ENCODE measurements around the gene NDUFC1. TPM values are rescaled to one million over a fixed set of nuclear protein-coding genes. Genes with fewer than 3 reads are reported as not detected.
A peak's percentile ranks its signal among the peaks of the same experiment; 100 is the strongest.
"Not testable (repeated sequence)": the region's sequence is repeated elsewhere in the genome, so short reads cannot be mapped to it uniquely, and the experiment has no call there.

Gene NDUFC1
- total RNA-seq: 100 to 1,000 TPM; 167 to 217 (median 192) TPM
- polyA plus RNA-seq: 382 TPM
- long read RNA-seq, donor 1, transcript NDUFC1-206 (5 exons, 809 nt): minor isoform, 7 of 213 reads
- long read RNA-seq, donor 1, transcript NDUFC1-209 (5 exons, 1,198 nt): major isoform, 63 of 213 reads
- long read RNA-seq, donor 1, partial matches to known transcripts: 130 of 213 reads
- long read RNA-seq, donor 1, other reads (novel, unspliced or antisense): 10 of 213 reads
- long read RNA-seq, donor 2, transcript NDUFC1-209 (5 exons, 1,198 nt): major isoform, 31 of 190 reads
- long read RNA-seq, donor 2, partial matches to known transcripts: 146 of 190 reads
- long read RNA-seq, donor 2, other reads (novel, unspliced or antisense): 7 of 190 reads
- long read RNA-seq, donor 3, transcript NDUFC1-209 (5 exons, 1,198 nt): major isoform, 72 of 136 reads
- long read RNA-seq, donor 3, transcript NDUFC1-211 (6 exons, 1,257 nt): minor isoform, 10 of 136 reads
- long read RNA-seq, donor 3, partial matches to known transcripts: 34 of 136 reads
- long read RNA-seq, donor 3, other reads (novel, unspliced or antisense): 14 of 136 reads
- long read RNA-seq, donor 4, transcript NDUFC1-209 (5 exons, 1,198 nt): major isoform, 35 of 114 reads
- long read RNA-seq, donor 4, partial matches to known transcripts: 66 of 114 reads
- long read RNA-seq, donor 4, other reads (novel, unspliced or antisense): 10 of 114 reads

DNA sequence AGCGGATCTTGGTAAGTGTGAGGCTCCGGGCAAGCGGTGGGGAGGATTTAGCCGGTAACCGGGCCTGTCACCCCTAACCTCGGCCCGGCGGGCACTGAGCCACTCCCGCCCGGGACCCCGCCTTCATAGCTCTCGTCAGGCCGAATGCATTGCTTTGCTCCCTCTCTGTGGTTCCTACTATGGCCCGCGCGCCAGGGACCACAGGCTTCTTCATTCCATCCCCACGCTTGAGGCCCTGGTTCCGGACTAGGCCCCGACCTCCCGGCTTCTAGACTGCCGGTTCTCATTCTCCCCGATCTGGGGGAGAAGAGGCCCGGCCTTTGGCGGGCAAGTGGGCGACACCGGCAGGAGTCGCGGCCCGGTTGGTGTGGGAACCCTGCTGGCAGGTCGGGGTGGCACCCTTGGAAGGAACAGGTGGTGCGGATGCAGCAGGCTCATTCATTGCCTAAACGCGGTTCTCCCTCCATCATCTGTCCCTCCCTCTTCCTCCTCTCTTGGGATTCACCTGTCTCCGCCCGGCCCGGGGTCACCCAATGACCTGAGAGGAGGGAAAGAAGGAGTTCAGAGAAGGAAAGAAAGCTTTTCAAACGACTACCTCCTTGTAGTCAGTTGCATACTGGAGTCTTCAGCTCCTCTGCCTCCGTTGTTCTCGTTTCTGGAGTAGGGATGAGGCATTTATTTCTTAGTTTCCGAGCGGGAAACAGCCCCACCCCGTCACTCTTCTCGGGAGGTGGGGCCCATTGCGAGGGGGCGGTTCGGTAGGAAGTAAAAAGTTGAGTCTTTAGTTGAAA lies at the start of gene NDUFC1:
Gene NDUFC1 (minus strand): TSS at position 657 of the 791 bp plus-strand sequence. CDS start 6,679 bp downstream, outside the sequence.
- H3K4me1 ChIP-seq (ENCODE audit: control insufficient read depth, insufficient read depth, low read length): no peaks in the 10 kb centered on the region

DNA sequence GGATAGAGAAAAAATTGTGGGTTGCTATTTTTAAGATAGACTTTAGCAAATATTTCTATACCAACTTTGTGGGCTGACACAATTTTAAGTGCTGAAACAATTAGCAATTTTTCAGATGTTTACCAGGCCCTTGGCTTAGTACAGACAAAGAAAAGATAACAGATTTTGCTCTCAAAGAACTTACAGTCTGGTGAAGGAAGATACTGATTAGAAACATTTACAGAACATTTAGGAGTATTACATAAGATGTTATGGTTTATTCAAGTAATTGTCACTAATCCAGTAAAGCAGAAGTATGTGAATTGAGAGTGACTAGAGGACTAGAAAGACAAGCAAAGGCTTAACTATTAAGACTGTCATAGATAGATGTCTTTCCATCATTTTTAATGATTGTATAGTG lies 35.3 kb upstream of the NDUFC1 start:
- intact Hi-C loops (cut with DNase I): no loop called here
- Histone ChIP-seq H3K27ac (ENCODE audit: low read length) (no peak overlapping the region), H3K27me3 (ENCODE audit: control insufficient read depth, insufficient read depth) (no peaks in the 10 kb centered on the region), H3K9me3 (ENCODE audit: control insufficient read depth, low read length) (no peaks in the 10 kb centered on the region), H3K4me3 (ENCODE audit: low read length) (no peak overlapping the region), H3K4me1 (ENCODE audit: control insufficient read depth, insufficient read depth, low read length) (no peaks in the 10 kb centered on the region)
- DNase-seq: no peak
- no peak for ATAC-seq

More for the DNA sequence above, at the start of gene NDUFC1:
- intact Hi-C loops (cut with DNase I): loop anchor here in 1 of 4 donors (10.0 kb wide), 1 partner anchor 127 kb away; the partner anchor contains the start of gene ELF2
- Histone ChIP-seq H3K27me3 (ENCODE audit: control insufficient read depth, insufficient read depth) (no peaks in the 10 kb centered on the region), H3K4me3 (ENCODE audit: low read length) (peak within 1 kb of the TSS; percentile 85), H3K9me3 (ENCODE audit: control insufficient read depth, low read length) (no peaks in the 10 kb centered on the region), H3K27ac (ENCODE audit: low read length) (peak within 1 kb of the TSS; percentile 74)
- peak; percentile 46 to 60 for ATAC-seq
- WGBS: under 1% methylated on average over 46 of the region's 46 CpGs
- peak; percentile 49 to 75 (median 73) for DNase-seq

DNA sequence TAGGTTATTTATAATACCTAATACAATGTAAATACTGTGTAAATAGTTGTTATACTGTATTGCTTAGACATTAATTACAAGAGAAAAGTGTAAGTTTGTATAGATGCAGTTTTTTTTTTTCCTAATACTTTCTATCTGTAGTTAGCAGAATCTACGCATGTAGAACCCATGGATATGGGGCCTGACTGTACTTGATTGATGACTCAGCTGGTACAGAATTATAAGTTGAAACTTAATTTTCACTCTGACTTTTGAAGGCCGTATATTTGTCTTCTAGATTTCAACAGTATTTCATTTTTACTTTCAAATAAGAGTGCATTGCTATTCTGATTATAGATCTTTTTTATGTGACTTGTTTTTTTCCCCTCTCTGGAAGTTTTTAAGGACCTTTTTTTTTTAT lies 30.8 kb upstream of the NDUFC1 start:
- Histone ChIP-seq H3K27me3 (ENCODE audit: control insufficient read depth, insufficient read depth) (no peaks in the 10 kb centered on the region), H3K4me1 (ENCODE audit: control insufficient read depth, insufficient read depth, low read length) (no peaks in the 10 kb centered on the region), H3K4me3 (ENCODE audit: low read length) (no peak overlapping the region), H3K27ac (ENCODE audit: low read length) (no peak overlapping the region), H3K9me3 (ENCODE audit: control insufficient read depth, low read length) (no peaks in the 10 kb centered on the region)
- intact Hi-C loops (cut with DNase I): no loop called here
- WGBS: 97% methylated on average over 2 of the region's 2 CpGs
- no peak for ATAC-seq
- DNase-seq: no peak

DNA sequence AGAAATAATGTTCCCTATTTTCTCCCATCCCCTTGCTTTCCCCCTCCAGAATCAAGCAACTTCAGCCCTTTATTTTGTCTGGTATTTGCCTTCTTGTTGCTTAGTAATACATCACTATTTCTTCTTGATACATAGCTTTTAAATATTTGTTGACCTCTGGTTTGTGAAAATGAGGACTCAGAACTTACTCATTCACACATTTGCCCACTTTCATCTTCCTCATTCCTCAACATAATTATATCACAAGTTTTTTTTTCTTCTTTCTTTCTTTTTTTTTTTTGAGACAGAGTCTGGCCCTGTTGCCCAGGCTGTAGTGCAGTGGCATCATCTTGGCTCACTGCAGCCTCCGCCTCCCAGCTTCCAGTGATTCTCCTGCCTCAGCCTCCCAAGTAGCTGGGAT lies 28.9 kb upstream of the NDUFC1 start:
- intact Hi-C loops (cut with DNase I): no loop called here
- no peaks in the 10 kb centered on the region for H3K4me1 ChIP-seq (ENCODE audit: control insufficient read depth, insufficient read depth, low read length)
- 98% methylated on average over 1 of the region's 1 CpG for WGBS
- H3K27me3 ChIP-seq (ENCODE audit: control insufficient read depth, insufficient read depth): no peaks in the 10 kb centered on the region
- DNase-seq (no peak), ATAC-seq (no peak)
- no peak overlapping the region for H3K4me3 ChIP-seq (ENCODE audit: low read length)
- no peaks in the 10 kb centered on the region for H3K9me3 ChIP-seq (ENCODE audit: control insufficient read depth, low read length)
- no peak overlapping the region for H3K27ac ChIP-seq (ENCODE audit: low read length)

DNA sequence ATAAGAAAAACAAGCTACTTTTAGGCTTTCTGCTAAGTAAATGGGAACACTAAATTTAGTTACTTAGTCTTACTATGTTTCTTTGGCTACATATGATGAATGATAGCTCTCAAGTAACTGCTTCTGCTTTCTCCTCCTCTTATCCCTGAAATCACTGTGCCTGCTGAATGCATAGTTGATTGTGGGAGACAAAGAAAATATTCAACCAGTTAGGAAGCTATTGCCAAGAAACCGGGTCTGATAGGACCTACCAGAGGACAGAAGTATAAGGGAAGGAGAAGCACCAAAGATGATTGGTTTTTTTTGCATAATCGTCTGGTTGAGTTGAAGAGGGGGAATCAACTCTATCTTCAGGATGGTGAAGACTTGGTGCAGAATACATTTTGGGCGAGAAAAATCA lies 28.0 kb upstream of the NDUFC1 start:
- no peak overlapping the region for H3K27ac ChIP-seq (ENCODE audit: low read length)
- no peak overlapping the region for H3K4me3 ChIP-seq (ENCODE audit: low read length)
- H3K4me1 ChIP-seq (ENCODE audit: control insufficient read depth, insufficient read depth, low read length): no peaks in the 10 kb centered on the region
- H3K27me3 ChIP-seq (ENCODE audit: control insufficient read depth, insufficient read depth): no peaks in the 10 kb centered on the region
- intact Hi-C loops (cut with DNase I): no loop called here
- DNase-seq (no peak), ATAC-seq (no peak)
- WGBS: 84% methylated on average over 3 of the region's 3 CpGs
- no peaks in the 10 kb centered on the region for H3K9me3 ChIP-seq (ENCODE audit: control insufficient read depth, low read length)

DNA sequence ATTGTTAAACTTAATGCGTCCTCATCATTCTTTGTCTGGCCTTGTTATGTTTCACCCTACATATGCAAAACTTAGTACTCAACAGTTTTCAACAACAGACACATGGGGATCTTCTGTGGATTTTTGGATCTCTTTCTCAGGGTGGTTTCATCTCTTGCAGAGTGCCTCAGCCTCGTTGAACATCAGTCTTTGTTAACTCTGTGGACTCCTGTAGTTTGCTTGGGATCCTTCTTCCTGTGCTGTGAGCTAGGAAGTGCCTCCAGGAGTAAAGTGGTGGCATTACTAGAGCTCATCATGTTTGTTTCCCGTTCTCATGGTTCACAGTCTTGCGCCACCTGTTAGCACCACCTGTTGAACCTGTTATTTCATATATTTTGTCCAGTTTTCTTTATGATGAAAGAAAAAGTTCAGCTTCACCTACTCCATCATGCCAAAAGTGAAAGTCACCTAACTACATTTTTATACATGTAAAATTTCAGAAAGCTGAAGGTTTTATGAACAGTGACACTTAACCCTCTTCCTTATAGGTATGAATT lies 27.5 kb upstream of the NDUFC1 start:
- no peak for DNase-seq
- intact Hi-C loops (cut with DNase I): no loop called here
- H3K4me3 ChIP-seq (ENCODE audit: low read length): no peak overlapping the region
- no peaks in the 10 kb centered on the region for H3K4me1 ChIP-seq (ENCODE audit: control insufficient read depth, insufficient read depth, low read length)
- 88% methylated on average over 4 of the region's 4 CpGs for WGBS
- H3K27me3 ChIP-seq (ENCODE audit: control insufficient read depth, insufficient read depth): no peaks in the 10 kb centered on the region
- no peaks in the 10 kb centered on the region for H3K9me3 ChIP-seq (ENCODE audit: control insufficient read depth, low read length)
- no peak for ATAC-seq
- no peak overlapping the region for H3K27ac ChIP-seq (ENCODE audit: low read length)

DNA sequence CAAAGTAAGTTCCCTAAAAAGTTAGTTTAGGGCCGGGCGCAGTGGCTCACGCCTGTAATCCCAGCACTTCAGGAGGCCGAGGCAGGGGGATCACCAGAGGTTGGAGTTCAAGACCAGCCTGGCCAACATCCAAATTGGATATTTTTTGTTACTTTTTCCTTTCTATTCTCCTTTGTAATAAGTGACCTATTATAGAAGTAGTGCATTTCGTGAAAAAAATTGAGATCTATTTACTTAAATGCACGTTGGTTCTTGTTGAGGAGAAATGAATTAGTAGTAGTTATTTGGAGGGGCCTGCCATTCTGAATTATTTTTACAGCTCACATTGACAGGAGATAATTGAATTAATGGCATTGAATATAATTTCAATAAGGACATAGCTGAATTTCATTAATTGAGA lies 22.3 kb upstream of the NDUFC1 start:
- 76% methylated on average over 6 of the region's 6 CpGs for WGBS
- H3K27ac ChIP-seq (ENCODE audit: low read length): no peak overlapping the region
- ATAC-seq (no peak), DNase-seq (no peak)
- intact Hi-C loops (cut with DNase I): no loop called here
- H3K4me3 ChIP-seq (ENCODE audit: low read length): no peak overlapping the region
- H3K9me3 ChIP-seq (ENCODE audit: control insufficient read depth, low read length): no peaks in the 10 kb centered on the region
- no peaks in the 10 kb centered on the region for H3K27me3 ChIP-seq (ENCODE audit: control insufficient read depth, insufficient read depth)
- H3K4me1 ChIP-seq (ENCODE audit: control insufficient read depth, insufficient read depth, low read length): peaks cover 4% of the 10 kb centered on the region

DNA sequence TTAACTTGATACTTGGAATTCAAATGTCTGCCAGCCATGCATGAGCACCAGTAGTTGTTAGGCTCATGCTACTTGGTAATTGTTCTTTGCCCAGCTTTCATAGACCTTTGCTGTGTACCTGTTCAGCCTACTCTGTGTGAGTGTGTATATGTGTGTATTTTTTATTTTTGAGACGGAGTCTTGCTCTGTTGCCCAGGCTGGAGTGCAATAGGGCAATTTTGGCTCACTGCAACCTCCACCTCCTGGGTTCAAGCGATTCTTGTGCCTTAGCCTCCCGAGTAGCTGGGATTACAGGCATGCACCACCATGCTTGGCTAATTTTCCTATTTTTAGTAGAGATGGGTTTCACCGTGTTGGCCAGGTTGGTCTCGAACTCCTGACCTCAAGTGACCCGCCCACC lies 20.3 kb upstream of the NDUFC1 start:
- H3K27ac ChIP-seq (ENCODE audit: low read length); H3K4me3 ChIP-seq (ENCODE audit: low read length); H3K4me1 ChIP-seq (ENCODE audit: control insufficient read depth, insufficient read depth, low read length); intact Hi-C loops (cut with DNase I); H3K27me3 ChIP-seq (ENCODE audit: control insufficient read depth, insufficient read depth); H3K9me3 ChIP-seq (ENCODE audit: control insufficient read depth, low read length); ATAC-seq; DNase-seq: not testable (repeated sequence)
- WGBS: 98% methylated on average over 6 of the region's 6 CpGs

DNA sequence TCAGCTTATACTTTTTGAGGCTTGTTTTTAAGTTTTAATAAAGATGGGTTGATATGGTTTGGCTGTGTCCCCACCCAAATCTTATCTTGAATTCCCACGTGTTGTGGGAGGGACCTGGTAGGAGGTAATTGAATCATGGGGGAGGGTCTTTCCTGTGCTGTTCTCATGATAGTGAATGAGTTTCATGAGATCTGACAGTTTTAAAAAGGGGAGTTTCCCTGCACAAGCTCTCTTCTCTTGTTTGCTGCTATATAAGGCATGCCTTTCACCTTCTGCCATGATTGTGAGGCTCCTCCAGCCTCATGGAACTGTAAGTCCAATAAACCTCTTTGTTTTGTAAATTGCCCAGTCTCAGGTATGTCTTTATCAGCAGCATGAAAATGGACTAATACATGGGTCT lies 19.8 kb upstream of the NDUFC1 start:
- H3K4me3 ChIP-seq (ENCODE audit: low read length): not testable (repeated sequence)

DNA sequence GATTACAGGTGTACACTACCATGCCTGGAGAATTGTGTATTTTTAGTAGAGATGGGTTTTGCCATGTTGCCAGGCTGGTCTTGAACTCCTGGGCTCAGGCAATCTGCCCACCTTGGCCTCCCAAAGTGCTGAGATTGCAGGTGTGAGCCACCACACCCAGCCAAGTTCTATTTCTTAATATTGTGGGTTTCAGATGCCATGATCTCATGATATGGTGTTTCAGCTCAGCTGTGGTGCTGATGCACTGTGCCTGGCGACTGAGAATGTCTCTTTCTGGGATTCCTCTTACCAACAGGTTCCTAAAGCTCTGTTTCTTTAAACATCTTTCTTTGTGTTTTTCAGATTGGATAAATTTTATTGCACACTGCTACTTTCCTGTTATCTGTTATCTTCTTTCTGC lies 17.3 kb upstream of the NDUFC1 start:
- intact Hi-C loops (cut with DNase I): no loop called here
- no peaks in the 10 kb centered on the region for H3K27me3 ChIP-seq (ENCODE audit: control insufficient read depth, insufficient read depth)
- H3K27ac ChIP-seq (ENCODE audit: low read length): no peak overlapping the region
- H3K4me3 ChIP-seq (ENCODE audit: low read length): no peak overlapping the region
- DNase-seq (no peak), ATAC-seq (no peak)
- H3K9me3 ChIP-seq (ENCODE audit: control insufficient read depth, low read length): no peaks in the 10 kb centered on the region
- WGBS: 92% methylated on average over 1 of the region's 1 CpG
- H3K4me1 ChIP-seq (ENCODE audit: control insufficient read depth, insufficient read depth, low read length): peaks cover 8% of the 10 kb centered on the region

More for the DNA sequence above, 19.8 kb upstream of the NDUFC1 start:
- H3K4me1 ChIP-seq (ENCODE audit: control insufficient read depth, insufficient read depth, low read length); H3K27me3 ChIP-seq (ENCODE audit: control insufficient read depth, insufficient read depth); DNase-seq; H3K9me3 ChIP-seq (ENCODE audit: control insufficient read depth, low read length); ATAC-seq; intact Hi-C loops (cut with DNase I); H3K27ac ChIP-seq (ENCODE audit: low read length): not testable (repeated sequence)
- 28% methylated on average over 1 of the region's 1 CpG for WGBS

DNA sequence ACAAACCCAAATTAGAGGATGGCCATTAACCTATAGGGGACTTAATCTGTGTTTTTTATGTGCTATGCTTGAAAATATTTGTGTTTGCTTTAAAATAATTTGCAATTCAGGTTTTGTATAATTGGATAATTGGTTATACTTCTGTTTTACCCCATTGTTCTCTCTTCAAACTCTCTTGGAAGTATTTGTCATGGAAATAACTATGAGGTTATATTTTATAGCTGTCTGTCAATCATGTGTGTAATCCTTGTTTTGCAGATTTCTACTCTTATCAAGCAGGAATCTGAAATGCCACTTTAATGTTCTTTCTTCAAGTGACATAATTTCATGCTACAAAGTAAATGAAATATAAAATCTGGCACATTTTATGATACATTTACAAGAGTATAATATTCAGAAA lies 15.4 kb upstream of the NDUFC1 start:
- DNase-seq (no peak), ATAC-seq (no peak)
- no peak overlapping the region for H3K4me3 ChIP-seq (ENCODE audit: low read length)
- H3K9me3 ChIP-seq (ENCODE audit: control insufficient read depth, low read length): no peaks in the 10 kb centered on the region
- intact Hi-C loops (cut with DNase I): no loop called here
- no peaks in the 10 kb centered on the region for H3K27me3 ChIP-seq (ENCODE audit: control insufficient read depth, insufficient read depth)
- peaks cover 4% of the 10 kb centered on the region for H3K4me1 ChIP-seq (ENCODE audit: control insufficient read depth, insufficient read depth, low read length)
- H3K27ac ChIP-seq (ENCODE audit: low read length): no peak overlapping the region
